Measurements from ENCODE around the gene TXNDC11. TPM values are rescaled to one million over a fixed set of nuclear protein-coding genes. Genes with fewer than 3 reads are reported as not detected.
"Not testable (repeated sequence)": the region's sequence is repeated elsewhere in the genome, so short reads cannot be mapped to it uniquely, and the experiment has no call there.

TXNDC11 gene, protein sequence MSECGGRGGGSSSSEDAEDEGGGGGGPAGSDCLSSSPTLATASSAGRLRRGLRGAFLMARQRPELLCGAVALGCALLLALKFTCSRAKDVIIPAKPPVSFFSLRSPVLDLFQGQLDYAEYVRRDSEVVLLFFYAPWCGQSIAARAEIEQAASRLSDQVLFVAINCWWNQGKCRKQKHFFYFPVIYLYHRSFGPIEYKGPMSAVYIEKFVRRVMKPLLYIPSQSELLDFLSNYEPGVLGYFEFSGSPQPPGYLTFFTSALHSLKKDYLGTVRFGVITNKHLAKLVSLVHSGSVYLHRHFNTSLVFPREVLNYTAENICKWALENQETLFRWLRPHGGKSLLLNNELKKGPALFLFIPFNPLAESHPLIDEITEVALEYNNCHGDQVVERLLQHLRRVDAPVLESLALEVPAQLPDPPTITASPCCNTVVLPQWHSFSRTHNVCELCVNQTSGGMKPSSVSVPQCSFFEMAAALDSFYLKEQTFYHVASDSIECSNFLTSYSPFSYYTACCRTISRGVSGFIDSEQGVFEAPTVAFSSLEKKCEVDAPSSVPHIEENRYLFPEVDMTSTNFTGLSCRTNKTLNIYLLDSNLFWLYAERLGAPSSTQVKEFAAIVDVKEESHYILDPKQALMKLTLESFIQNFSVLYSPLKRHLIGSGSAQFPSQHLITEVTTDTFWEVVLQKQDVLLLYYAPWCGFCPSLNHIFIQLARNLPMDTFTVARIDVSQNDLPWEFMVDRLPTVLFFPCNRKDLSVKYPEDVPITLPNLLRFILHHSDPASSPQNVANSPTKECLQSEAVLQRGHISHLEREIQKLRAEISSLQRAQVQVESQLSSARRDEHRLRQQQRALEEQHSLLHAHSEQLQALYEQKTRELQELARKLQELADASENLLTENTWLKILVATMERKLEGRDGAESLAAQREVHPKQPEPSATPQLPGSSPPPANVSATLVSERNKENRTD
- total RNA-seq = 10 to 100 TPM; 69.3 to 89.4 (median 76.9) TPM

GRCh38 chr16:11742536-11743307 lies at the start of gene TXNDC11:
Gene TXNDC11 (minus strand): TSS chr16:11742857. CDS start chr16:11742730, 127 bp downstream.
- no peaks in the 10 kb centered on the region for H3K27me3 ChIP-seq
- H3K9me3 ChIP-seq = no peaks in the 10 kb centered on the region
- DNase-seq = peak; percentile 99 to 100 (median 100)
- H3K4me1 ChIP-seq = peaks cover 0 to 42% (median 12%) of the 10 kb centered on the region in 4 donors
- peak; percentile 97 to 98 for TF ChIP-seq POLR2A (IDR thresholded peaks at IDR 0.05)
- TF ChIP-seq, protein P1, sequence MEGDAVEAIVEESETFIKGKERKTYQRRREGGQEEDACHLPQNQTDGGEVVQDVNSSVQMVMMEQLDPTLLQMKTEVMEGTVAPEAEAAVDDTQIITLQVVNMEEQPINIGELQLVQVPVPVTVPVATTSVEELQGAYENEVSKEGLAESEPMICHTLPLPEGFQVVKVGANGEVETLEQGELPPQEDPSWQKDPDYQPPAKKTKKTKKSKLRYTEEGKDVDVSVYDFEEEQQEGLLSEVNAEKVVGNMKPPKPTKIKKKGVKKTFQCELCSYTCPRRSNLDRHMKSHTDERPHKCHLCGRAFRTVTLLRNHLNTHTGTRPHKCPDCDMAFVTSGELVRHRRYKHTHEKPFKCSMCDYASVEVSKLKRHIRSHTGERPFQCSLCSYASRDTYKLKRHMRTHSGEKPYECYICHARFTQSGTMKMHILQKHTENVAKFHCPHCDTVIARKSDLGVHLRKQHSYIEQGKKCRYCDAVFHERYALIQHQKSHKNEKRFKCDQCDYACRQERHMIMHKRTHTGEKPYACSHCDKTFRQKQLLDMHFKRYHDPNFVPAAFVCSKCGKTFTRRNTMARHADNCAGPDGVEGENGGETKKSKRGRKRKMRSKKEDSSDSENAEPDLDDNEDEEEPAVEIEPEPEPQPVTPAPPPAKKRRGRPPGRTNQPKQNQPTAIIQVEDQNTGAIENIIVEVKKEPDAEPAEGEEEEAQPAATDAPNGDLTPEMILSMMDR (IDR thresholded peaks at IDR 0.05) = peak in 1 of 6 experiments; percentile 20
- no peaks in the 10 kb centered on the region for H3K36me3 ChIP-seq
- H3K27ac ChIP-seq = peak within 1 kb of the TSS; percentile 98 to 100 (median 99)
- H3K4me3 ChIP-seq = peak within 1 kb of the TSS; percentile 87 to 98 (median 89)

GRCh38 chr16:11791144-11791828 lies 48.6 kb upstream of the TXNDC11 start:
- Histone ChIP-seq H3K4me1 (peaks cover 3 to 64% (median 11%) of the 10 kb centered on the region in 4 donors), H3K9me3 (no peaks in the 10 kb centered on the region), H3K27ac (peak overlapping the region in 1 of 4 donors; percentile 70), H3K27me3 (no peaks in the 10 kb centered on the region), H3K4me3 (no peak overlapping the region), H3K36me3 (peaks cover 0 to 3% (median 0%) of the 10 kb centered on the region in 3 donors)
- DNase-seq = no peak
- TF ChIP-seq, protein P1 (IDR thresholded peaks at IDR 0.05) = no peak
- TF ChIP-seq POLR2A (IDR thresholded peaks at IDR 0.05) = no peak

GRCh38 chr16:11788914-11789313 lies 46.3 kb upstream of the TXNDC11 start:
- H3K9me3 ChIP-seq = no peaks in the 10 kb centered on the region
- peaks cover 0 to 61% (median 8%) of the 10 kb centered on the region in 4 donors for H3K4me1 ChIP-seq
- H3K27me3 ChIP-seq = no peaks in the 10 kb centered on the region
- H3K27ac ChIP-seq = no peak overlapping the region
- H3K36me3 ChIP-seq = peaks cover 0 to 3% (median 0%) of the 10 kb centered on the region in 3 donors
- TF ChIP-seq POLR2A (IDR thresholded peaks at IDR 0.05) = no peak
- TF ChIP-seq, protein P1 (IDR thresholded peaks at IDR 0.05) = no peak
- no peak overlapping the region for H3K4me3 ChIP-seq
- peak in 1 of 3 donors; percentile 10 for DNase-seq

DNA sequence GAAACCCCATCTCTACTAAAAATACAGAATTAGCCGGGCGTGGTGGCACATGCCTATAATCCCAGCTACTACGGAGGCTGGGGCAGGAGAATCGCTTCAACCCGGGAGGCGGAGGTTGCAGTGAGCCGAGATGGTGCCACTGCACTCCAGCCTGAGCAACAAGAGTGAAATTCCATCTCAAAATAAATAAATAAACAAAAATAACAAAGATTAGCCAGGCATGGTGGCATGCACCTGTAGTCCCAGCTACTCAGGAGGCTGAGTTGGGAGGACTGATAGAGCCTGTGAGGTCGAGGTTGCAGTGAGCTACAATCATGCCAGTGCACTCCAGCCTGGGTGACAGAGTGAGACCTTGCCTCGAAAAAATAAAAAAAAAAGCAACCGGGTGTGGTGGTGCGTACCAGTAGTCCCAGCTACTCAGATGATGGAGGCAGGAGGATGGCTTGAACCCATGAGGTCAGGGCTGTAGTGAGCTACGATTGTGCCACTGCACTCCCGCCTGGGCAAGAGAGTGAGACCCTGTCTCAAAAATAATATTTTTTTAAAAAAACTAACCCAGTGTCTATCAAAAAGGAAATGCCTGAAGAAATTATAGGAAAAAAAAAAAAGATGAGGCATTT lies 42.4 kb upstream of the TXNDC11 start:
- Histone ChIP-seq H3K4me1 (peaks cover 0 to 64% (median 17%) of the 10 kb centered on the region in 4 donors), H3K27ac (peak overlapping the region in 2 of 4 donors; percentile 83)
- not testable (repeated sequence) for H3K9me3 ChIP-seq, H3K4me3 ChIP-seq, H3K36me3 ChIP-seq, DNase-seq, H3K27me3 ChIP-seq

DNA sequence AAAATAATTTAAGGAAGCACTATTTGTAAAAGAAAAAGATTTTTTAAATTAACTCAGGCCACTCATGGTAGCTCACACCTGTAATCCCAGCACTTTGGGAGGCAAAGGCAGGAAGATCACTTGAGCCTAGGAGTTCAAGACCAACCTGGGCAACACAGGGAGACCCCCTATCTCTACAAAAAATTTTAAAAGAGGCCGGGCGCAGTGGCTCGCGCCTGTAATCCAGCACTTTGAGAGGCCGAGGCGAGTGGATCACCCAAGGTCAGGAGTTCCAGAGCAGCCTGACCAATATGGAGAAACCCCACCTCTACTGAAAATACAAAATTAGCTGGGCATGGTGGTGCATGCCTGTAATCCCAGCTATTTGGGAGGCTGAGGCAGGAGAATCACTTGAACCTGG lies 41.7 kb upstream of the TXNDC11 start:
- Histone ChIP-seq H3K27ac (peak overlapping the region in 3 of 4 donors; percentile 81 to 83 (median 83)), H3K4me1 (peaks cover 0 to 63% (median 17%) of the 10 kb centered on the region in 4 donors)
- H3K36me3 ChIP-seq = not testable (repeated sequence)

More for the DNA sequence above, 41.7 kb upstream of the TXNDC11 start:
- not testable (repeated sequence) for DNase-seq, H3K4me3 ChIP-seq, H3K9me3 ChIP-seq, H3K27me3 ChIP-seq
